HepG2 (cell line): ENCODE data around the gene NUP214. TPM values are rescaled to one million over a fixed set of nuclear protein-coding genes. Genes with fewer than 3 reads are reported as not detected.
"Not testable (repeated sequence)": the region's sequence is repeated elsewhere in the genome, so short reads cannot be mapped to it uniquely, and the experiment has no call there.

Experiments
- ATAC-seq: fragments of 200-7000 bp; cut with Tn5 transposase; 3 replicates; pipeline ENCODE4 v1.9.1; 2020; ENCODE audit warnings: mild to moderate bottlenecking, moderate library complexity
- BruUV-seq: library from RNA; stranded (reverse); fragments of 400-500 nt; replicated peaks from 2 replicates; lab custom pipeline; 2021; lab: Mats Ljungman, UMichigan
- CTCF ChIA-PET: fragments of 300-600 bp; formaldehyde crosslinking; extraction: SDS; loops from one replicate; lab custom pipeline; 2021; ENCODE audit warnings: low total read pairs, inconsistent platforms, low intra/inter-chr PET ratio; lab: Yijun Ruan, JAX
- POLR2A ChIA-PET: fragments of 350-600 bp; sonication (Branson Sonifier 250); formaldehyde crosslinking; loops from one replicate; lab custom pipeline; 2020; ENCODE audit warnings: antibody characterized with exemption, inconsistent platforms; lab: Yijun Ruan, JAX
- DNase-seq: peaks from one replicate; pipeline ENCODE4 v3.0.0-alpha.2; 2015; ENCODE audit warnings: low spot score
- FAIRE-seq: peaks from 3 replicates; lab custom pipeline; 2011; peaks lifted over from hg19 to GRCh38; lab: Jason Lieb, UNC
- H2AFZ ChIP-seq: one replicate; pipeline ENCODE4 v1.6.1; 2011; ENCODE audit warnings: low read length, inconsistent platforms
- H3K27ac ChIP-seq: fragments of 300-600 bp; 3 replicates; pipeline ENCODE4 v1.8.0; 2011; ENCODE audit warnings: mixed run types, mild to moderate bottlenecking, mixed read lengths, low read length, inconsistent platforms; ENCODE audit not compliant: insufficient read depth; ENCODE audit errors: extremely low read length
- H3K27me3 ChIP-seq, 2 experiments: fragments of 200-600 bp in 1 of 2; 2 replicates in 1 of 2; 3 replicates in 1 of 2; pipeline versions ENCODE4 v1.6.0 to v1.8.0; 2011; ENCODE audit warnings: low read length in 2 of 2, mild to moderate bottlenecking in 2 of 2, moderate library complexity in 2 of 2, inconsistent platforms in 1 of 2; ENCODE audit not compliant: insufficient read depth in 2 of 2, control insufficient read depth in 1 of 2
- H3K36me3 ChIP-seq, 2 experiments: fragments of 200-600 bp in 1 of 2; replicated peaks in 1 of 2; 2 replicates in 1 of 2; 3 replicates in 1 of 2; pipeline versions ENCODE4 v1.5.1 to v1.8.0; 2011; ENCODE audit warnings: low read length in 2 of 2, inconsistent platforms in 1 of 2; ENCODE audit not compliant: insufficient read depth in 2 of 2, control insufficient read depth in 1 of 2
- H3K4me1 ChIP-seq: 2 replicates; pipeline ENCODE4 v1.5.1; 2012; ENCODE audit warnings: low read length, inconsistent platforms; ENCODE audit not compliant: insufficient read depth
- H3K4me2 ChIP-seq: 2 replicates; pipeline ENCODE4 v1.6.0; 2011; ENCODE audit warnings: low read depth, low read length, inconsistent platforms
- H3K4me3 ChIP-seq, 3 experiments: fragments of 200-600 bp in 1 of 3; sonication (generic), shearing (Covaris generic) in 1 of 3; replicated peaks in 1 of 3; 2 replicates each; pipeline ENCODE4 v1.5.1; 2011 to 2016; ENCODE audit warnings: low read length in 3 of 3, inconsistent platforms in 2 of 3, low read depth in 2 of 3, mild to moderate bottlenecking in 2 of 3, control low read depth in 1 of 3, mixed read lengths in 1 of 3; ENCODE audit not compliant: insufficient read depth in 1 of 3
- H3K79me2 ChIP-seq: one replicate; pipeline ENCODE4 v1.6.1; 2011; ENCODE audit warnings: low read length, inconsistent platforms; ENCODE audit not compliant: insufficient read depth
- H3K9ac ChIP-seq: 2 replicates; pipeline ENCODE4 v1.6.0; 2011; ENCODE audit warnings: mild to moderate bottlenecking, low read depth, low read length, inconsistent platforms; ENCODE audit not compliant: insufficient read depth
- H3K9me3 ChIP-seq: 2 replicates; pipeline ENCODE4 v1.5.1; 2012; ENCODE audit warnings: mild to moderate bottlenecking, low read length
- H4K20me1 ChIP-seq: 2 replicates; pipeline ENCODE4 v1.6.0; 2011; ENCODE audit warnings: inconsistent platforms, mild to moderate bottlenecking, low read length, moderate library complexity; ENCODE audit not compliant: insufficient read depth
- HNF4G ChIP-seq, 2 experiments: sonication (generic) in 1 of 2; formaldehyde crosslinking in 1 of 2; IDR thresholded peaks; 2 replicates each; pipeline versions ENCODE4 v1.4.0 to v1.6.1; 2011 to 2020; ENCODE audit warnings: borderline replicate concordance in 2 of 2, low read depth in 2 of 2, mild to moderate bottlenecking in 2 of 2, low read length in 1 of 2, missing genetic modification reagents in 1 of 2, moderate library complexity in 1 of 2
- NFE2L1 ChIP-seq: sonication (generic); formaldehyde crosslinking; IDR thresholded peaks from 2 replicates; pipeline ENCODE4 v1.4.0; 2020; ENCODE audit warnings: missing genetic modification reagents, mild to moderate bottlenecking, borderline replicate concordance
- RELA ChIP-seq: sonication (generic); formaldehyde crosslinking; IDR thresholded peaks from 2 replicates; pipeline ENCODE4 v1.4.0; 2020; ENCODE audit warnings: missing genetic modification reagents
- SMARCC2 ChIP-seq: fragments of 450-650 bp; IDR thresholded peaks from 2 replicates; pipeline ENCODE4 v1.6.1; 2017; ENCODE audit warnings: antibody characterized with exemption, mild to moderate bottlenecking
- TMF1 ChIP-seq: sonication (generic); formaldehyde crosslinking; IDR thresholded peaks from 2 replicates; pipeline ENCODE4 v1.8.1; 2022; ENCODE audit warnings: low read depth, missing genetic modification reagents
- ZBTB1 ChIP-seq: sonication (generic); formaldehyde crosslinking; IDR thresholded peaks from 2 replicates; pipeline ENCODE4 v1.4.0; 2020; ENCODE audit warnings: missing genetic modification reagents, borderline replicate concordance
- ZFP37 ChIP-seq: sonication (generic); formaldehyde crosslinking; IDR thresholded peaks from 2 replicates; pipeline ENCODE4 v1.4.0; 2020; ENCODE audit warnings: missing genetic modification reagents, borderline replicate concordance
- ZFX ChIP-seq: sonication (generic); formaldehyde crosslinking; IDR thresholded peaks from 2 replicates; pipeline ENCODE4 v1.4.0; 2020; ENCODE audit warnings: mild to moderate bottlenecking, low read depth, missing genetic modification reagents, moderate library complexity
- ZMYM2 ChIP-seq: sonication (generic); formaldehyde crosslinking; IDR thresholded peaks from 2 replicates; pipeline ENCODE4 v1.8.0; 2022; ENCODE audit warnings: mild to moderate bottlenecking, missing genetic modification reagents
- ZNF121 ChIP-seq: sonication (generic); formaldehyde crosslinking; IDR thresholded peaks from 2 replicates; pipeline ENCODE4 v1.5.0; 2020; ENCODE audit warnings: mild to moderate bottlenecking, missing genetic modification reagents
- ZNF30 ChIP-seq: sonication (generic); formaldehyde crosslinking; IDR thresholded peaks from 2 replicates; pipeline ENCODE4 v1.5.0; 2020; ENCODE audit warnings: mild to moderate bottlenecking, missing genetic modification reagents
- ZNF382 ChIP-seq: sonication (generic); formaldehyde crosslinking; IDR thresholded peaks from 2 replicates; pipeline ENCODE4 v1.5.0; 2020; ENCODE audit warnings: missing genetic modification reagents, mild to moderate bottlenecking, borderline replicate concordance
- ZNF792 ChIP-seq: IDR thresholded peaks from 2 replicates; pipeline ENCODE4 v1.6.1; 2016
- ZNF891 ChIP-seq: sonication (generic); formaldehyde crosslinking; IDR thresholded peaks from 2 replicates; pipeline ENCODE4 v1.5.0; 2020; ENCODE audit warnings: mild to moderate bottlenecking, missing genetic modification reagents
- WGBS: methylation state at CpG from one replicate; pipeline ENCODE4 v1.1.6; 2017; ENCODE audit warnings: low lambda C conversion rate; 5-methylcytosine and 5-hydroxymethylcytosine counted together
- in situ Hi-C: cut with HindIII; loops from 2 replicates; pipeline ENCODE4 v1.10.0; 2017; ENCODE audit warnings: low pct_unique_long_range_greater_than_20kb; ENCODE audit not compliant: extremely low pct_ligation_motif_present
- intact Hi-C: fragments of 100-400 bp; cut with micrococcal nuclease; formaldehyde crosslinking; loops from one replicate; pipeline ENCODE4 v1.10.0; 2022; ENCODE audit not compliant: unreplicated experiment
- polyA plus RNA-seq, 8 experiments: library from polyadenylated mRNA; depleted of rRNA in 3 of 8; stranded (reverse) in 7 of 8; unstranded in 1 of 8; fragments of >200 nt; fragmentation: Illumina TruSeq in 4 of 8; extraction: Trizol in 4 of 8; gene quantifications; 2 replicates each; pipeline versions ENCODE4 v1.2.1 to v1.2.3, GENCODE V29; 2011 to 2016; ENCODE audit warnings: low read depth in 4 of 8, missing spikeins in 1 of 8, mixed read lengths in 1 of 8; ENCODE audit not compliant: insufficient read depth in 1 of 8
- total RNA-seq, 5 experiments: library from RNA; depleted of rRNA; stranded (reverse); fragments of >200 nt; fragmentation: Illumina TruSeq; extraction: Trizol; gene quantifications; 2 replicates each; pipeline ENCODE4 v1.2.3, GENCODE V29; 2016; ENCODE audit warnings: low read depth in 1 of 5
- TF ChIP-seq, protein P1 (sequence below): sonication (generic); formaldehyde crosslinking; IDR thresholded peaks from 2 replicates; pipeline ENCODE4 v1.5.1; 2020; ENCODE audit warnings: missing genetic modification reagents, mild to moderate bottlenecking, borderline replicate concordance
- TF ChIP-seq, protein P2 (sequence below): sonication (generic); formaldehyde crosslinking; IDR thresholded peaks from 2 replicates; pipeline ENCODE4 v1.5.1; 2020; ENCODE audit warnings: missing genetic modification reagents, mild to moderate bottlenecking, borderline replicate concordance
- TF ChIP-seq, protein P3 (sequence below): sonication (generic); formaldehyde crosslinking; IDR thresholded peaks from 2 replicates; pipeline ENCODE4 v1.5.0; 2020; ENCODE audit warnings: missing genetic modification reagents

NUP214 gene
- total and polyA plus RNA-seq, 2 of the 13 experiments (the other 11 are each of a cell fraction or from before 2014, with no cell fraction given), result 8.4 to 16.0 TPM

DNA sequence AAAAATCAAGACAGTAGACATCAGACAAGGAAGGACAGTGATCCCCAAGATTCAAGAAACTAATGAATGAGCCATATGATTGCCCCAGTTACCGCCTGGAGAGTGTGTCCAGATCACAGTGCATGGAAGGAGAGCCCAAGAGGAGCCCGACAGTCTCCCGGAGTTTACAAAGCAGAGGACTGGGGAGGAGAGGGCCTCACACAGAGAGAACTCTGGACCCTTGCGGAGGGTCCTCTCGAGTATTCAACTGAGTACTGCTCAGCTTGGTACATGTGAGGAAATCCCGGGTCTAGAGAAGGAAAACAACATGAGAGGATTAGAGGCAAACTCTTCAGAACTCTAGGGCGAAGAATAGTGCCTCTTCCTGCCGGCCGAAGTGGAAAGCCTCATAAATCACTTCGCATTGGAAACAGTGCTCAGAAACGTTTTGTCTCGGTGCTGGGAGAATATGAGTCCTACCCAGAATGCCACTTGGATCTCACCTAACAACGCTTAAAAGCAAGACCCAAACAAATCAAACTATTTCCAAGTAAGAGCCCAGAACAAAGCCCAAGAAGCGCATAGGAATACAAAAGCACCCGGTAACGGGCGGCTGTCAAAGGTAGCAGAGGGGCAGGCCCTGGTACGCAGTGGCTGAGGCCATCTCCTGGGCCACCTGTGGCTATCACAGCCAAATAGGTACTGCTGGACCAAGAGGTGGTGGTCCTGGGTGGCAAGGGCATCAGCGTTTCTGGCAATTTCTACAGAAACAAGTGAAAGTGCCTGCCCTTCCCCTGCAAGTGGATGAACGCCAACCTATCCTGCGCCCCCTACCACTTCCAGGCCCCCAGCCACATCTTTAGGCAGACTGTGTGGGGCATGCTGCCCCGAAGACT lies 114.9 kb downstream of the NUP214 start (continued):
- TF ChIP-seq ZNF121 (CRISPR knock-in tag), result no peak
- TF ChIP-seq ZBTB1 (CRISPR knock-in tag), result no peak
- TF ChIP-seq NFE2L1 (CRISPR knock-in tag), result no peak
- TF ChIP-seq, protein P1, sequence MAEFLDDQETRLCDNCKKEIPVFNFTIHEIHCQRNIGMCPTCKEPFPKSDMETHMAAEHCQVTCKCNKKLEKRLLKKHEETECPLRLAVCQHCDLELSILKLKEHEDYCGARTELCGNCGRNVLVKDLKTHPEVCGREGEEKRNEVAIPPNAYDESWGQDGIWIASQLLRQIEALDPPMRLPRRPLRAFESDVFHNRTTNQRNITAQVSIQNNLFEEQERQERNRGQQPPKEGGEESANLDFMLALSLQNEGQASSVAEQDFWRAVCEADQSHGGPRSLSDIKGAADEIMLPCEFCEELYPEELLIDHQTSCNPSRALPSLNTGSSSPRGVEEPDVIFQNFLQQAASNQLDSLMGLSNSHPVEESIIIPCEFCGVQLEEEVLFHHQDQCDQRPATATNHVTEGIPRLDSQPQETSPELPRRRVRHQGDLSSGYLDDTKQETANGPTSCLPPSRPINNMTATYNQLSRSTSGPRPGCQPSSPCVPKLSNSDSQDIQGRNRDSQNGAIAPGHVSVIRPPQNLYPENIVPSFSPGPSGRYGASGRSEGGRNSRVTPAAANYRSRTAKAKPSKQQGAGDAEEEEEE (CRISPR knock-in tag), result no peak
- TF ChIP-seq, protein P2, sequence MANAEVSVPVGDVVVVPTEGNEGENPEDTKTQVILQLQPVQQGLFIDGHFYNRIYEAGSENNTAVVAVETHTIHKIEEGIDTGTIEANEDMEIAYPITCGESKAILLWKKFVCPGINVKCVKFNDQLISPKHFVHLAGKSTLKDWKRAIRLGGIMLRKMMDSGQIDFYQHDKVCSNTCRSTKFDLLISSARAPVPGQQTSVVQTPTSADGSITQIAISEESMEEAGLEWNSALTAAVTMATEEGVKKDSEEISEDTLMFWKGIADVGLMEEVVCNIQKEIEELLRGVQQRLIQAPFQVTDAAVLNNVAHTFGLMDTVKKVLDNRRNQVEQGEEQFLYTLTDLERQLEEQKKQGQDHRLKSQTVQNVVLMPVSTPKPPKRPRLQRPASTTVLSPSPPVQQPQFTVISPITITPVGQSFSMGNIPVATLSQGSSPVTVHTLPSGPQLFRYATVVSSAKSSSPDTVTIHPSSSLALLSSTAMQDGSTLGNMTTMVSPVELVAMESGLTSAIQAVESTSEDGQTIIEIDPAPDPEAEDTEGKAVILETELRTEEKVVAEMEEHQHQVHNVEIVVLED (CRISPR knock-in tag), result no peak
- 0 out of 2 replicates have a peak, but pooled peaks have one; percentile 18 for TF ChIP-seq ZMYM2 (CRISPR knock-in tag)
- no peak for TF ChIP-seq TMF1 (CRISPR knock-in tag)
- no peak for TF ChIP-seq RELA (CRISPR knock-in tag)
- TF ChIP-seq, protein P3, sequence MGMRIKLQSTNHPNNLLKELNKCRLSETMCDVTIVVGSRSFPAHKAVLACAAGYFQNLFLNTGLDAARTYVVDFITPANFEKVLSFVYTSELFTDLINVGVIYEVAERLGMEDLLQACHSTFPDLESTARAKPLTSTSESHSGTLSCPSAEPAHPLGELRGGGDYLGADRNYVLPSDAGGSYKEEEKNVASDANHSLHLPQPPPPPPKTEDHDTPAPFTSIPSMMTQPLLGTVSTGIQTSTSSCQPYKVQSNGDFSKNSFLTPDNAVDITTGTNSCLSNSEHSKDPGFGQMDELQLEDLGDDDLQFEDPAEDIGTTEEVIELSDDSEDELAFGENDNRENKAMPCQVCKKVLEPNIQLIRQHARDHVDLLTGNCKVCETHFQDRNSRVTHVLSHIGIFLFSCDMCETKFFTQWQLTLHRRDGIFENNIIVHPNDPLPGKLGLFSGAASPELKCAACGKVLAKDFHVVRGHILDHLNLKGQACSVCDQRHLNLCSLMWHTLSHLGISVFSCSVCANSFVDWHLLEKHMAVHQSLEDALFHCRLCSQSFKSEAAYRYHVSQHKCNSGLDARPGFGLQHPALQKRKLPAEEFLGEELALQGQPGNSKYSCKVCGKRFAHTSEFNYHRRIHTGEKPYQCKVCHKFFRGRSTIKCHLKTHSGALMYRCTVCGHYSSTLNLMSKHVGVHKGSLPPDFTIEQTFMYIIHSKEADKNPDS (CRISPR knock-in tag), result peak; percentile 64; the same call in 1 of the 2 replicates
- TF ChIP-seq ZFP37 (CRISPR knock-in tag), result no peak
- TF ChIP-seq ZNF792 (CRISPR knock-in tag), result no peak
- TF ChIP-seq ZNF30, result no peak
- peak; percentile 45; the same call in 1 of the 2 replicates for TF ChIP-seq ZFX
- TF ChIP-seq SMARCC2, result no peak
- TF ChIP-seq HNF4G (IDR thresholded peaks at IDR 0.05; ENCODE audit: borderline replicate concordance, low read depth, low read length), result peak; percentile 32; the same call in 1 of the 2 replicates
- no peak for TF ChIP-seq HNF4G (CRISPR knock-in tag; IDR thresholded peaks at IDR 0.05; ENCODE audit: borderline replicate concordance, low read depth)
- TF ChIP-seq ZNF382 (CRISPR knock-in tag), result no peak
- no peak for TF ChIP-seq ZNF891 (CRISPR knock-in tag)

DNA sequence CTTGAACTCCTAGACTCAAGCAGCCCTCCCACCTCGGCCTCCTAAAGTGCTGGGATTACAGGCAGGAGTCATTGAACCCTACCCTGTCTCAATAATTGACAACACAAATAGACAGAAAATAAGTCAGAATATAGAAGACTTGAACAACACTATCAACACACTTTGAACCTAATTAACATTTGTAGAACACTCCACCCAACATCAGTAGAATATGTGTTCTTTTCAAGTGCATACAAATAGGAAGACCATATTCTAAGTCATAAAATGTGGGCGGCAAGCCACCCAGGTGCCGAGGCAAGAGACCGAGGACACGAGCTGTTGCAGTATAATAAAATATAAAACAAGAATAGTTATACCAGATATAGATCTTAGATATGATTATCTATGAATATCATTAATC lies 118.9 kb downstream of the NUP214 start:
- H3K4me3 ChIP-seq, H3K4me2 ChIP-seq, H3K79me2 ChIP-seq, POLR2A ChIA-PET, DNase-seq, CTCF ChIA-PET, H3K36me3 ChIP-seq, H2AFZ ChIP-seq, H3K9ac ChIP-seq, H4K20me1 ChIP-seq, FAIRE-seq, BruUV-seq, ATAC-seq, in situ Hi-C loops, intact Hi-C loops, H3K9me3 ChIP-seq, H3K27me3 ChIP-seq, H3K27ac ChIP-seq: not testable (repeated sequence)
- 75% methylated on average over 5 of the region's 5 CpGs for WGBS
- peaks cover 17% of the 10 kb centered on the region for H3K4me1 ChIP-seq
